Measurements from ENCODE around the gene SULT1A1. TPM values are rescaled to one million over a fixed set of nuclear protein-coding genes. Genes with fewer than 3 reads are reported as not detected.

The SULT1A1 gene
- total and polyA plus RNA-seq, 2 of the 8 experiments (the other 6 are each of a cell fraction or from before 2014, with no cell fraction given): 2.1 to 4.0 TPM

GRCh38 chr16:28602529-28602928, 7.3 kb downstream of the SULT1A1 start:
- Histone ChIP-seq H2AK5ac (ENCODE audit: low read depth, low read length) (no peak overlapping the region), H3K4me3 (ENCODE audit: extremely low read depth in 1 of 4, insufficient read depth in 2 of 4, low read depth in 3 of 4, low read length in 4 of 4) (no peak overlapping the region), H3K56ac (replicated peaks; ENCODE audit: insufficient read length, low read depth, low read length) (no peak overlapping the region), H2AFZ (ENCODE audit: low read length) (no peak overlapping the region), H3K14ac (ENCODE audit: insufficient read length) (no peak overlapping the region), H3K4me1 (replicated peaks in 1 of 4; ENCODE audit: control insufficient read depth in 3 of 4, insufficient read depth in 4 of 4, low read length in 3 of 4) (peaks cover 0 to 3% (median 1%) of the 10 kb centered on the region in 4 experiments; a peak in 3 of 7 replicates), H2BK20ac (ENCODE audit: low read length) (no peak overlapping the region), H2BK120ac (replicated peaks; ENCODE audit: low read depth, low read length) (no peak overlapping the region), H3K23ac (ENCODE audit: insufficient read length) (no peak overlapping the region), H3K4ac (replicated peaks; ENCODE audit: insufficient read length, low read depth, low read length) (no peak overlapping the region), H3K79me2 (ENCODE audit: control insufficient read depth in 1 of 2, insufficient read depth in 2 of 2, low read length in 2 of 2) (no peaks in the 10 kb centered on the region), H4K20me1 (replicated peaks in 1 of 2; ENCODE audit: control insufficient read depth in 1 of 2, insufficient read depth in 2 of 2, low read length in 2 of 2) (no peaks in the 10 kb centered on the region), H3K27me3 (replicated peaks in 1 of 4; ENCODE audit: control insufficient read depth in 3 of 4, extremely low read depth in 1 of 4, insufficient read depth in 3 of 4, low read length in 3 of 4) (no peaks in the 10 kb centered on the region), H2BK15ac (ENCODE audit: low read length) (no peak overlapping the region), H3K4me2 (ENCODE audit: insufficient read depth in 1 of 2, low read depth in 2 of 2, low read length in 2 of 2) (no peak overlapping the region), H3K18ac (ENCODE audit: extremely low read depth, low read length) (no peak overlapping the region), H3K9me3 (ENCODE audit: insufficient read depth in 2 of 2, low read depth in 1 of 2, low read length in 1 of 2) (no peaks in the 10 kb centered on the region), H2BK5ac (ENCODE audit: low read depth, low read length) (no peak overlapping the region), H3K79me1 (ENCODE audit: low read depth, low read length) (no peaks in the 10 kb centered on the region; the same call in 1 of the 2 replicates), H4K91ac (replicated peaks; ENCODE audit: insufficient read length, low read length) (no peak overlapping the region), H3K36me3 (ENCODE audit: control insufficient read depth in 2 of 4, insufficient read depth in 4 of 4, low read length in 3 of 4) (no peaks in the 10 kb centered on the region), H3K9ac (replicated peaks in 1 of 4; ENCODE audit: extremely low read depth in 1 of 4, low read depth in 3 of 4, low read length in 3 of 4) (no peak overlapping the region), H4K8ac (ENCODE audit: extremely low read depth, insufficient read depth, low read length) (no peak overlapping the region), H4K5ac (ENCODE audit: insufficient read length, low read depth, low read length) (no peak overlapping the region), H3K27ac (ENCODE audit: low read depth, low read length) (no peak overlapping the region), H3K23me2 (ENCODE audit: low read depth, low read length) (no peaks in the 10 kb centered on the region), H2BK12ac (ENCODE audit: low read depth, low read length) (no peak overlapping the region)
- ChIA-PET POLR2A (ENCODE audit: partially characterized antibody) (interaction anchor here (0.6 kb wide), 1 partner anchor 115 kb away, joined by 3 read pairs; no protein-coding TSS in a partner anchor), CTCF (ENCODE audit: partially characterized antibody) (no interaction called here)
- FAIRE-seq (no peak), DNase-seq (ENCODE audit: low read depth in 1 of 2, low spot score in 2 of 2) (no peak)
- 70% methylated on average over 4 of the region's 6 CpGs; no CpG with 5 or more reads in 1 of the 2 experiments for WGBS, 2 experiments (ENCODE audit: extremely low coverage in 1 of 2, insufficient coverage in 1 of 2, insufficient read length in 1 of 2, insufficient replicate concordance in 2 of 2, low coverage in 1 of 2, low lambda C conversion rate in 2 of 2, missing lambda C conversion rate in 1 of 2)
- TF ChIP-seq, protein P1, sequence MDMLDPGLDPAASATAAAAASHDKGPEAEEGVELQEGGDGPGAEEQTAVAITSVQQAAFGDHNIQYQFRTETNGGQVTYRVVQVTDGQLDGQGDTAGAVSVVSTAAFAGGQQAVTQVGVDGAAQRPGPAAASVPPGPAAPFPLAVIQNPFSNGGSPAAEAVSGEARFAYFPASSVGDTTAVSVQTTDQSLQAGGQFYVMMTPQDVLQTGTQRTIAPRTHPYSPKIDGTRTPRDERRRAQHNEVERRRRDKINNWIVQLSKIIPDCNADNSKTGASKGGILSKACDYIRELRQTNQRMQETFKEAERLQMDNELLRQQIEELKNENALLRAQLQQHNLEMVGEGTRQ (IDR thresholded peaks at IDR 0.05; ENCODE audit: low read length): no peak
- TF ChIP-seq TEAD4 (IDR thresholded peaks at IDR 0.05; ENCODE audit: low read depth, low read length) (no peak), YY1 (IDR thresholded peaks at IDR 0.05; ENCODE audit: low read depth, low read length) (no peak), RAD21 (IDR thresholded peaks at IDR 0.05 in 1 of 2, conservative IDR thresholded peaks at IDR 0.05 in 1 of 2; ENCODE audit: low read depth in 2 of 2, low read length in 2 of 2) (no peak), JUND (IDR thresholded peaks at IDR 0.05; ENCODE audit: low read length) (no peak), RFX5 (IDR thresholded peaks at IDR 0.05; ENCODE audit: borderline replicate concordance, low read depth, low read length) (no peak), GABPA (IDR thresholded peaks at IDR 0.05; ENCODE audit: borderline replicate concordance, insufficient read depth, low read length) (no peak), HDAC2 (IDR thresholded peaks at IDR 0.05; ENCODE audit: borderline replicate concordance in 1 of 2, low read depth in 2 of 2, low read length in 2 of 2) (no peak), BACH1 (IDR thresholded peaks at IDR 0.05; ENCODE audit: low read length) (no peak), ATF3 (IDR thresholded peaks at IDR 0.05; ENCODE audit: insufficient read depth, low read depth, low read length) (no peak), EP300 (IDR thresholded peaks at IDR 0.05; ENCODE audit: borderline replicate concordance in 1 of 2, low read depth in 2 of 2, low read length in 2 of 2) (no peak)

All from H1 (cell line).